Measurements from ENCODE around the gene MGLL. TPM values are rescaled to one million over a fixed set of nuclear protein-coding genes. Genes with fewer than 3 reads are reported as not detected.

MGLL gene
- total and polyA plus RNA-seq, 9 of the 15 experiments (the other 6 are each of a cell fraction or from before 2014, with no cell fraction given), result 0.12 to 0.32 (median 0.18) TPM; not detected in 6

- TF ChIP-seq RBFOX2 (IDR thresholded peaks at IDR 0.05; ENCODE audit: low read depth, low read length), result no peak
- TF ChIP-seq ZFP36 (IDR thresholded peaks at IDR 0.05; ENCODE audit: low read depth, low read length, partially characterized antibody), result no peak
- no peak for TF ChIP-seq LARP7 (IDR thresholded peaks at IDR 0.05)
- no peak for TF ChIP-seq CGGBP1 (CRISPR knock-in tag; IDR thresholded peaks at IDR 0.05)
- no peak for TF ChIP-seq BRF1 (IDR thresholded peaks at IDR 0.05; ENCODE audit: borderline replicate concordance, extremely low read depth, insufficient read length)
- no peak for TF ChIP-seq ZNF655 (CRISPR knock-in tag; IDR thresholded peaks at IDR 0.05)
These were observed 20.5 kb downstream of the MGLL start (continued) for GRCh38 chr3:127801731-127802313.

GRCh38 chr3:127800508-127800907 is 21.8 kb downstream of the MGLL start:
- 0% methylated on average over 2 of the region's 2 CpGs for WGBS (ENCODE audit: insufficient coverage, low coverage, missing lambda C conversion rate)
- ChIA-PET POLR2A (no interaction called here), CTCF (ENCODE audit: low intra/inter-chr PET ratio) (no interaction called here)
- in situ Hi-C loops (cut with MboI) (no loop called here), intact Hi-C loops (cut with micrococcal nuclease) (no loop called here)
- H3K36me3 ChIP-seq (ENCODE audit: control insufficient read depth, insufficient read depth, low read length), result no peaks in the 10 kb centered on the region
- no peaks in the 10 kb centered on the region for H3K79me2 ChIP-seq (ENCODE audit: control insufficient read depth, insufficient read depth, low read length)
- no TSS peak for BruUV-seq (replicated peaks)
- no peaks in the 10 kb centered on the region; a peak in 1 of 5 replicates for H3K4me1 ChIP-seq (replicated peaks in 1 of 2; ENCODE audit: control insufficient read depth in 2 of 2, insufficient read depth in 2 of 2, low read length in 2 of 2)
- no peak overlapping the region for H3K4me2 ChIP-seq (ENCODE audit: insufficient read depth, low read length)
- H4K20me1 ChIP-seq (replicated peaks; ENCODE audit: control insufficient read depth, insufficient read depth, low read length), result no peaks in the 10 kb centered on the region
- H3K9me1 ChIP-seq (ENCODE audit: control insufficient read depth, insufficient read depth, low read length), result no peaks in the 10 kb centered on the region
- H2AFZ ChIP-seq (ENCODE audit: low read depth, low read length), result no peak overlapping the region
- DNase-seq (ENCODE audit: extremely low read depth in 1 of 4, low spot score in 3 of 4), result no peak
- FAIRE-seq, result no peak
- ATAC-seq, result no peak
- H3K27ac ChIP-seq (ENCODE audit: extremely low read depth, low read depth, low read length), result no peak overlapping the region
- H3K27me3 ChIP-seq (ENCODE audit: control insufficient read depth in 2 of 2, insufficient read depth in 2 of 2, low read length in 2 of 2), result peaks cover 0 to 36% of the 10 kb centered on the region in 2 experiments; a peak in 4 of 5 replicates
- H3K9me3 ChIP-seq (replicated peaks; ENCODE audit: control insufficient read depth, insufficient read depth, low read depth, low read length), result no peaks in the 10 kb centered on the region
- H3K9ac ChIP-seq (ENCODE audit: insufficient read depth in 1 of 2, low read depth in 2 of 2, low read length in 2 of 2), result no peak overlapping the region
- no peak overlapping the region for H3K4me3 ChIP-seq
- no peak for TF ChIP-seq RFX1 (IDR thresholded peaks at IDR 0.05)
- no peak for TF ChIP-seq TCF15 (CRISPR knock-in tag; IDR thresholded peaks at IDR 0.05)
- no peak for TF ChIP-seq CREB5 (CRISPR knock-in tag; IDR thresholded peaks at IDR 0.05)
- TF ChIP-seq ZNF507 (tag; conservative IDR thresholded peaks at IDR 0.05), result no peak
- no peak for TF ChIP-seq EWSR1 (IDR thresholded peaks at IDR 0.05; ENCODE audit: borderline replicate concordance, low read depth, partially characterized antibody)
- TF ChIP-seq HEY1 (CRISPR knock-in tag; IDR thresholded peaks at IDR 0.05; ENCODE audit: borderline replicate concordance), result no peak
- no peak for TF ChIP-seq PHF8 (IDR thresholded peaks at IDR 0.05; ENCODE audit: borderline replicate concordance, low read length)
- TF ChIP-seq GTF3C2 (IDR thresholded peaks at IDR 0.05; ENCODE audit: borderline replicate concordance, extremely low read depth, insufficient read length), result no peak
- TF ChIP-seq FOS (IDR thresholded peaks at IDR 0.05; ENCODE audit: extremely low read depth, insufficient read length), result no peak
